IPS DF 4.7 (cell line): Measurements from ENCODE around the gene IL1RL1.
"Not testable (repeated sequence)": the region's sequence is repeated elsewhere in the genome, so short reads cannot be mapped to it uniquely, and the experiment has no call there.

Source experiments
- DNase-seq: peaks from one replicate; pipeline ENCODE4 v3.0.0-alpha.2; 2013; ENCODE audit warnings: low spot score; ENCODE audit errors: extremely low read depth

IL1RL1 gene

GRCh38 chr2:102291319-102292075, 19.9 kb upstream of the IL1RL1 start:
- no peak for DNase-seq

GRCh38 chr2:102294802-102295489, 16.4 kb upstream of the IL1RL1 start:
- DNase-seq, result no peak

- DNase-seq, result no peak
Observed at GRCh38 chr2:102295566-102295965, 15.8 kb upstream of the IL1RL1 start.

- no peak for DNase-seq
Observed at GRCh38 chr2:102296449-102296848, 14.9 kb upstream of the IL1RL1 start.

- no peak for DNase-seq
Observed at GRCh38 chr2:102297891-102298290, 13.5 kb upstream of the IL1RL1 start.

GRCh38 chr2:102301867-102302362, 9.4 kb upstream of the IL1RL1 start:
- DNase-seq, result peak; percentile 38

GRCh38 chr2:102302458-102302857, 8.9 kb upstream of the IL1RL1 start:
- DNase-seq, result no peak

- no peak for DNase-seq
Observed at GRCh38 chr2:102303589-102303988, 7.8 kb upstream of the IL1RL1 start.

GRCh38 chr2:102304268-102304667, 7.1 kb upstream of the IL1RL1 start:
- DNase-seq, result no peak

GRCh38 chr2:102304711-102305611, 6.4 kb upstream of the IL1RL1 start:
- no peak for DNase-seq

- DNase-seq, result no peak
Observed at GRCh38 chr2:102306125-102306524, 5.2 kb upstream of the IL1RL1 start.

- DNase-seq, result no peak
Observed at GRCh38 chr2:102313025-102313424, 1.7 kb downstream of the IL1RL1 start.

- no peak for DNase-seq
Observed at GRCh38 chr2:102313471-102313870, 2.1 kb downstream of the IL1RL1 start.

- DNase-seq, result no peak
Observed at GRCh38 chr2:102313950-102314349, 2.6 kb downstream of the IL1RL1 start.

GRCh38 chr2:102315921-102316320, 4.6 kb downstream of the IL1RL1 start:
- no peak for DNase-seq

- no peak for DNase-seq
Observed at GRCh38 chr2:102317715-102318114, 6.4 kb downstream of the IL1RL1 start.

GRCh38 chr2:102318437-102318836, 7.1 kb downstream of the IL1RL1 start:
- no peak for DNase-seq

- no peak for DNase-seq
Observed at GRCh38 chr2:102321941-102322719, 10.8 kb downstream of the IL1RL1 start.

GRCh38 chr2:102324914-102325313, 13.6 kb downstream of the IL1RL1 start:
- not testable (repeated sequence) for DNase-seq

GRCh38 chr2:102331311-102331980, 20.1 kb downstream of the IL1RL1 start:
- DNase-seq, result no peak
